Hematopoietic multipotent progenitor cell treated with erythropoietin and hydrocortisone succinate and interleukin-3 and kit ligand, for 8 days (in vitro differentiated cells): ENCODE measurements around the gene CAMSAP3.
"Not testable (repeated sequence)": the region's sequence is repeated elsewhere in the genome, so short reads cannot be mapped to it uniquely, and the experiment has no call there.

Experiments used
- DNase-seq: peaks from one replicate; pipeline ENCODE4 v3.0.0-alpha.2; 2015

CAMSAP3 gene

DNA sequence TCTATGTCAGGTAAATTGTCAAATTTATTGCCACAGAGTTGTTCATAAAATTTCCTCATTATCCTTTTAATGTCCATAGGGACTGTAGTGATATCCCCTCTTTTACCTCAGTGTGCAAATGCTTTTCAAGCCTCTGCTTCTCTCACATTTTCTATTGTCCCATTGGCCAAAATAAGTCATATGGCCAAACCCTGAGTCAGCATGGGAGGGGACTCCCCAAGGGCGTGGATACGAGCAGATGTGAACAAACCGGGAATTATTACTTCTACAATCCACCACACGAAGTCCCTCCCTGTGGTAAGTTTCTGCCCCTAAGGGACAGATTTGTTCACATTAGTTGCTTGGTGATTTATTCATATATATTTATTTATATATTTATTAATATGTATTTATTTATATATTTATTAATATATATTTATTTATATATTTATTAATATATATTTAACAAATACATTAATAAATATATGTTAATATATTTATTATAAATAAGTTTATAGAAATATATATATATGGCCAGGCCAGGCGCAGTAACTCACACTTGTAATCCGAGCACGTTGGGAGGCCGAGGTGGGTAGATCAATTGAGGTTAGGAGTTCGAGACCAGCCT is 20.1 kb upstream of the CAMSAP3 start:
- DNase-seq, result peak; percentile 54

- DNase-seq, result not testable (repeated sequence)
Observed at GRCh38 chr19:7577422-7577821, 18.2 kb upstream of the CAMSAP3 start.

DNA sequence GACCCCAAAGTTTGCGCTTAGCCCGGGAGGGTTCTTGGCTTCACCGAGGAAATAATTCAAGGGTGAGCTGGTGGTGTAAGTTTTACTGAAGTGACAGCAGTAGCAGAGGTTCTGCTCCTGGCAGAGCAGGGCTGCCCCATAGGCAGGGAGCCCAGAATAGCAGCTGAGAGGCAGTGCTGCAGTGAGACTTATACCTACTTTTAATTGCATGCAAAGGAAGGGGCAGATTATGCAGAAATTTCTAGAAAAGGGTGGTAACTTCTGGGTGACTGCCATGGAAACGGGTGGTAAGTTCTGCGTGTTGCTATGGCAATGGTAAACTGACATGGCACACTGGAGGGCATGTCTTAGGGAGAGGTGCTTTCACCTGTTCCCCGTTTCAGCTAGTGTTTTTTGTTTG is 17.5 kb upstream of the CAMSAP3 start:
- no peak for DNase-seq

- DNase-seq, result no peak
Observed at GRCh38 chr19:7579182-7579581, 16.5 kb upstream of the CAMSAP3 start.

GRCh38 chr19:7582446-7582845 is 13.2 kb upstream of the CAMSAP3 start:
- no peak for DNase-seq

- DNase-seq, result no peak
Observed at GRCh38 chr19:7589822-7590221, 5.8 kb upstream of the CAMSAP3 start.

DNA sequence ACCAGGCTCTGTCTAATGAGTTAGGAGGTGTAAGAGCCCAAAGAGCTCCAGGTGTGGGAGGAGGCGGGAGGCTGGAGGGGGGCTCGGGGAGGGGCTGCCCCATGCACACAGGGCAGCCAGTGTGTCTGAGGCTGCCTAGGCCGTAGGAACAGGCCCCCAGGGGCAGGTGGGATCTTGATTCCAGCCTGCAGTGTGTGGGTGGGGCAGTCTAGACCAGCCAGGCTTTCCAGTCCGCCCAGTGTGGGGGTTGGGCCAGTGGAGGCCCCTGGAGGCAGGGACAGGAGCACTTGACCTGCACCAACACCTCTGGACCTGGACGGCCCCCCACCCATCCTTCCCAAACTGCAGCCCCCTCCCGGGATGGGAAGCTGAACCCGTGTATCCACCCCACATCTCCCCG is 5.4 kb upstream of the CAMSAP3 start:
- DNase-seq, result no peak

DNA sequence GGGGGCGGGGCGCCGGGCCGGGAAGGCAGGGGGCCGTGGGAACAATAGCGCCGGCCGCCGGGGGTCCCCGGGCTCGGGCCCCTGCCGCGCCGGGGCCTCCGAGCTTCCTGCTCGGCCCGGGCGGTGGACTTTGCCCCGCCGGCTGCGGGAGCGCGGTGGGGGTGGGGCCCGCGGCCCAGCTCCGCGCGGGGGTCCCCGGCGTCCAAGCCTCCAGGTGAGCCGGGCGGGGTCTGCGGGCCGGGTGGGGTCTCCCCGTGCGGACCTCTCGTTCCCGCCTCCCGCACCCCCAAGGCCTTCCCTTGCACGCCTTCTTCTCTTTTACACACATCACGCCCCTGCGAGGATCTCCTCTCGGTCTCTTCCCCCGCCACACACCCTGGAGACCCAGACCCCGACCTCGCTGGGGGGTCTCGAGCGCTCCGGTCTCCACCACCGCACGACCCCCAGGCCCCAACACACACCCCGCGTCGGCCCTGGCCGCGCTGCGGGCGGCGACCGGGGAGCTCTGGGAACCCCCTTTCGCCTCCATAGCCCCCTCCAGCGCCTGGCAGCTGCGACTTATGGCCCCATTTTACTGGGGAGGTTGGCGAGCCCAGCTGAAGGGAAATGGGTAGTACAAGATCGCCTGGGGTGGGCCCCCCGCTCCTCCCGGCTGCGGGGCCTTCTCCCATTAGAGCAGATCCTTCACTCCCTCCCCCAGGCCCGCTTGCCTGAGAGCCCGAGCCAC is 711 bp downstream of the CAMSAP3 start:
- DNase-seq, result no peak

- no peak for DNase-seq
Observed at GRCh38 chr19:7597689-7598088, 2.0 kb downstream of the CAMSAP3 start.

- DNase-seq, result no peak
Observed at GRCh38 chr19:7598180-7598579, 2.5 kb downstream of the CAMSAP3 start.

GRCh38 chr19:7600721-7601120 is 5.1 kb downstream of the CAMSAP3 start:
- DNase-seq, result no peak

DNA sequence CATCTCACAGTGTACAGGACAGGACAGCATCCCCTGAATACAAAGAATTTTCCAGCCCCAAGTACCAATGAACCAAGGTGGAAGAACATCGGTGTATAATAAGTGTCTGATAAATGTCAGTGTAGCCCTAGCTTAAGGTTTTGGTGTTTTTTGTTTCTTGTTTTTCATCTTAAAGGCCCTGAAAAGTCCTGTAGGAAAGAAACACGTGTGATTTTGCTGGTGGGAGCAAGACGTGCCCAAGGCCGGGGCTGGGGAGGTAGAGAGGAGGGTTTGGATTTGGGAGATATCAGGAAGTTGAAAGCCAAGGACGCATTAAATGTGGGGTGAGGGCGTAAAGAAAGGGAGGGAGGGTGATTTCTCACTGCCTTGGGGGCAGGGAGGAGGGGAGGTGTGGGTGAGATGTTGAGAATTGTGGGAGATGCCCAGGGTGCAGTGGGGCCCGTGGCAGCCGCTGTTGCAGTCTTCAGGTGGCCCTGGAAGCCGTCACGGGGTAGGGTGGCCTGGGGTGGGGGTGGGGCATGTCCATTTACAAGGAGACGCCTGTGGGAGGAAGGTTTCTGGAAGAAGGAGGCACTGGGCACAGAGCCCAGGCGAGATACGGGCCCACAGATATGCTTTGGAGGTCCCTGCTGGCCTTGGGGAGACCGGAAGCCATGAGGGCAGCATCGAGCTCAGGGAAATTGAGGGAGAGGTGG is 6.7 kb downstream of the CAMSAP3 start:
- DNase-seq, result no peak

GRCh38 chr19:7602935-7603497 is 7.4 kb downstream of the CAMSAP3 start:
- no peak for DNase-seq

GRCh38 chr19:7603919-7604318 is 8.3 kb downstream of the CAMSAP3 start:
- peak; percentile 6 for DNase-seq

GRCh38 chr19:7605490-7606222 is 10.0 kb downstream of the CAMSAP3 start:
- DNase-seq, result peak; percentile 79

DNA sequence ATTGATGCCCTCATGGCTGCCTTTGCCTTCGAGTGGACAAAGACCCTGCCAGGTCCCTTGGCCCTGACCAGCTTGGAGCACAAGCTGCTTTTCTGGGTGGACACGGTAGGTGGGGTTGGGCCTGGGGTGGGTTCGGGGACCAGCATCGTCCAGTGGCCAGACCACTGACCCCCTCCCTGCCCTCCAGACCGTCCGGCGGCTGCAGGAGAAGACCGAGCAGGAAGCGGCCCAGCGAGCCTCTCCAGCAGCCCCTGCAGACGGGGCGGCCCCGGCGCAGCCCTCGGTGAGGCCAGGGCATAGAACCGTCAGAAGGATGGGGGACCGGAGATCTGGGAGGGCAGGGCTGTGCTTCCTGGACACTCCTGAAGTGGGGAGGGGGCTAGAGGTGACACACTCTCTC is 10.6 kb downstream of the CAMSAP3 start:
- no peak for DNase-seq

- DNase-seq, result no peak
Observed at GRCh38 chr19:7607212-7607873, 11.7 kb downstream of the CAMSAP3 start.

GRCh38 chr19:7607874-7608560 is 12.4 kb downstream of the CAMSAP3 start:
- DNase-seq, result no peak

DNA sequence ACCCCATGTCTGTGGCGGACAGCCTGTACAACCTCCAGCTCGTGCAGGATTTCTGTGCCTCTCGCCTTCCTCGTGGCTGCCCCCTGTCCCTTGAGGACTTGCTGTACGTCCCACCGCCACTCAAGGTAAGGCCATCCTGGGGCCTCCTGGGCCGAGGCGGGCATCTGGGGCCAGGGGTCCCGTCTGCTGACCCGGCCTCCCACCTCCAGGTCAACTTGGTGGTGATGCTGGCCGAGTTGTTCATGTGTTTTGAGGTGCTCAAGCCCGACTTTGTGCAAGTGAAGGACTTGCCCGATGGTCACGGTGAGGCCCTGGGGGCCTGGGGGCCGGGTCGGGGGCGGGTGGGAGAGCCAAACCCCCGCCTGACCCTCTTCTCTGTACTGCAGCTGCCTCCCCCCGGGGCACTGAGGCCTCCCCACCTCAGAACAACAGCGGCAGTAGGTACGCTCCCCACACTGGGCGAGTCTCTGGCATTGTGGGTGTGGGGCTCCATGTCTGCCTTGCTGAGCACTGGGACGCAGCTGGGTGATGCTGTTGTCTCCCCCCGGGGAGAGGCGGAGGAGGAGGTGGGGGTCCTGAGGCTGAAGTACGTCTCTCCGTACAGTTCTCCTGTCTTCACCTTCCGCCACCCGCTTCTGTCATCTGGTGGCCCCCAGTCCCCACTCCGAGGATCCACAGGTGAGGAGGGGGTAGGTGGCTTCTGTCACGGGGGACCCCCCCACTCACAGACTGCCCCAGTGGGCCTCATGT is 15.0 kb downstream of the CAMSAP3 start:
- no peak for DNase-seq

DNA sequence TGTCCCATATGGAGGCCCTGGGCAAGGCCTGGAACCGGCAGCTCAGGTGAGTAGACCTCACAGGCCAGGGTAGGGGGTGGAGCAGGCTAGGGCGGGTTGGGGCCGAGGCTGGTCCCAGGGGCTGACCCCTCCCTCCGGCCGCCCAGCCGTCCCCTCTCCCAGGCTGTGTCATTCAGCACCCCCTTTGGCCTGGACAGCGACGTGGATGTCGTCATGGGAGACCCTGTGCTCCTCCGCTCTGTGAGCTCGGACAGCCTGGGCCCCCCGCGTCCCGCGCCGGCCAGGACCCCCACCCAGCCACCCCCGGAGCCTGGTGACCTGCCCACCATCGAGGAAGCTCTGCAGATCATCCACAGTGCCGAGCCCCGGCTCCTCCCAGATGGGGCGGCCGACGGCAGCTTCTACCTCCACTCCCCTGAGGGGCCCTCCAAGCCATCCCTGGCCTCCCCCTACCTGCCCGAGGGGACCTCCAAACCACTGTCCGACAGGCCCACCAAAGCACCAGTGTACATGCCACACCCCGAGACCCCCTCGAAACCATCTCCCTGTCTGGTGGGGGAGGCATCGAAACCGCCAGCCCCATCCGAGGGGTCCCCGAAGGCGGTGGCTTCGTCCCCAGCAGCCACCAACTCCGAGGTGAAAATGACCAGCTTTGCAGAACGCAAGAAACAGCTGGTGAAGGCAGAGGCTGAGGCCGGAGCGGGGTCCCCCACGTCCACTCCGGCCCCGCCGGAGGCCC is 16.0 kb downstream of the CAMSAP3 start:
- no peak for DNase-seq
